HEK293T (cell line): Measurements from ENCODE around the gene STX3.

Experiments
- FOXM1 ChIP-seq: fragments of 450-650 bp; IDR thresholded peaks from 2 replicates; pipeline ENCODE4 v1.6.1; 2017; ENCODE audit warnings: mild to moderate bottlenecking, borderline replicate concordance
- SP1 ChIP-seq: fragments of 450-650 bp; IDR thresholded peaks from 2 replicates; pipeline ENCODE4 v1.6.1; 2017

DNA sequence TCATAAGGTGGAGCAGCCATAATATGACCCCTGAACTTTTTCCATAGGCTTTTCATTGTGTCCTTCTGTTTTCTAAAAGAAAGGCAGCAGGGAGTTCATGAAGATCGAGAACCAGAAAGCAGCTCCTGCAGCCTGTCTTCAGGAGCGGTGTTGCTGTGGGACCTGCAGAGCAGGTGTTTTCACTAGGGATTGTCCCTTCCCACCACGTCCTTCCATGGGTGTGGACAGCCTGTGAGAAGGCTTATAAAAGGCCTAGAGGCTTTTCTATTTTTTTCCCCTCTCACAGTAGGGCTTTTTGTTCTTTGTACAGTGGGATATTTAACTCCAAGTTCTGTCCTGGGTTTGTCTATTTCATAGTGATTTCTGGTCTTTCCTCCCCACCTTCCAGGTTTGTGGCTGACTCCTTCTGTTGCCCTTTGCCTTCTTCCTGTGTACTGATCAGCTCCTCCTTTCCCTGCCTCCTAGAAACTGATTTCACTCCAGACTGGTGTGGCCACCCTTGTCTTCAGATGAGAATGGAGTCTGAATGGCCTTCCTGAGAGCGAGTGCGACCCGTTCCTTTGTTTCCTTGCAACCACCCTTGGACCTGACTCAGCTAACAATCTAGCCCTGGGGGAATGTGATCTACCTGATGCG, 45.3 kb downstream of the STX3 start:
- TF ChIP-seq FOXM1 (no peak), SP1 (no peak)
